HEK293 (cell line): Measurements from ENCODE around the gene WNT7B.

Experiments
- CTCF ChIA-PET: fragments of 350-600 bp; formaldehyde crosslinking; extraction: SDS; loops from one replicate; lab custom pipeline; 2021; ENCODE audit warnings: antibody characterized with exemption; lab: Yijun Ruan, JAX
- POLR2A ChIA-PET: fragments of 300-600 bp; formaldehyde crosslinking; extraction: SDS; loops from one replicate; lab custom pipeline; 2020; ENCODE audit warnings: antibody characterized with exemption, inconsistent platforms; lab: Yijun Ruan, JAX
- H3K27ac ChIP-seq: fragments of 200-500 bp; sonication (Bioruptor generic); 2 replicates; pipeline ENCODE4 v1.5.1; 2014; ENCODE audit warnings: low read depth, low read length, control low read depth, inconsistent platforms; ENCODE audit errors: extremely low read depth
- H3K36me3 ChIP-seq, 2 experiments: fragments of 200-500 bp in 1 of 2; sonication (Bioruptor generic) in 1 of 2; 1 replicate in 1 of 2; 2 replicates in 1 of 2; pipeline ENCODE4 v1.5.1; 2014 to 2017; ENCODE audit warnings: inconsistent platforms in 2 of 2, low read length in 2 of 2; ENCODE audit not compliant: control insufficient read depth in 2 of 2, insufficient read depth in 1 of 2
- H3K4me1 ChIP-seq: fragments of 200-500 bp; sonication (Bioruptor generic); 2 replicates; pipeline ENCODE4 v1.5.1; 2014; ENCODE audit warnings: mild to moderate bottlenecking, low read length, inconsistent platforms; ENCODE audit not compliant: control insufficient read depth, insufficient read depth
- H3K4me3 ChIP-seq: 2 replicates; pipeline ENCODE4 v1.5.1; 2011; ENCODE audit warnings: low read depth, mild to moderate bottlenecking, control low read depth, low read length, moderate library complexity
- H3K9me3 ChIP-seq: fragments of 200-500 bp; sonication (Bioruptor generic); 2 replicates; pipeline ENCODE4 v1.5.1; 2014; ENCODE audit warnings: low read depth, low read length, inconsistent platforms; ENCODE audit not compliant: control insufficient read depth, insufficient read depth
- KLF1 ChIP-seq: fragments of 450-650 bp; formaldehyde crosslinking; IDR thresholded peaks from 2 replicates; pipeline ENCODE4 v1.5.1; 2016; ENCODE audit warnings: missing biosample characterization, missing genetic modification characterization
- KLF17 ChIP-seq: fragments of 450-650 bp; formaldehyde crosslinking; IDR thresholded peaks from 2 replicates; pipeline ENCODE4 v1.5.1; 2016; ENCODE audit warnings: missing biosample characterization, missing genetic modification characterization
- KLF8 ChIP-seq: fragments of 450-650 bp; formaldehyde crosslinking; IDR thresholded peaks from 2 replicates; pipeline ENCODE4 v1.5.1; 2016; ENCODE audit warnings: missing biosample characterization, missing genetic modification characterization
- PRDM6 ChIP-seq: fragments of 450-650 bp; formaldehyde crosslinking; IDR thresholded peaks from 2 replicates; pipeline ENCODE4 v1.5.1; 2017; ENCODE audit warnings: missing biosample characterization, missing genetic modification characterization
- TSHZ1 ChIP-seq: fragments of 450-650 bp; formaldehyde crosslinking; IDR thresholded peaks from 2 replicates; pipeline ENCODE4 v1.5.1; 2016; ENCODE audit warnings: missing biosample characterization, missing genetic modification characterization, borderline replicate concordance
- ZBTB26 ChIP-seq: fragments of 450-650 bp; formaldehyde crosslinking; optimal IDR thresholded peaks from 2 replicates; pipeline ENCODE3; 2016; ENCODE audit warnings: missing biosample characterization, mild to moderate bottlenecking, missing genetic modification characterization
- ZBTB49 ChIP-seq: fragments of 450-650 bp; formaldehyde crosslinking; IDR thresholded peaks from 2 replicates; pipeline ENCODE4 v1.5.1; 2016; ENCODE audit warnings: missing biosample characterization, missing genetic modification characterization, low read depth
- ZFP37 ChIP-seq: fragments of 450-650 bp; formaldehyde crosslinking; IDR thresholded peaks from 2 replicates; pipeline ENCODE4 v1.5.1; 2016; ENCODE audit warnings: missing biosample characterization, missing genetic modification characterization
- ZNF133 ChIP-seq: fragments of 450-650 bp; formaldehyde crosslinking; IDR thresholded peaks from 2 replicates; pipeline ENCODE4 v1.5.1; 2016; ENCODE audit warnings: missing biosample characterization, missing genetic modification characterization
- ZNF169 ChIP-seq: fragments of 450-650 bp; formaldehyde crosslinking; IDR thresholded peaks from 2 replicates; pipeline ENCODE4 v1.5.1; 2016; ENCODE audit warnings: missing biosample characterization, missing genetic modification characterization
- ZNF2 ChIP-seq: fragments of 450-650 bp; formaldehyde crosslinking; IDR thresholded peaks from 2 replicates; pipeline ENCODE4 v1.5.1; 2016; ENCODE audit warnings: missing biosample characterization, missing genetic modification characterization
- ZNF324 ChIP-seq: fragments of 450-650 bp; formaldehyde crosslinking; IDR thresholded peaks from 2 replicates; pipeline ENCODE4 v1.5.1; 2016; ENCODE audit warnings: missing biosample characterization, missing genetic modification characterization
- ZNF362 ChIP-seq: fragments of 450-650 bp; formaldehyde crosslinking; IDR thresholded peaks from 2 replicates; pipeline ENCODE4 v1.5.1; 2016; ENCODE audit warnings: missing biosample characterization, missing genetic modification characterization
- ZNF398 ChIP-seq: fragments of 450-650 bp; formaldehyde crosslinking; IDR thresholded peaks from 2 replicates; pipeline ENCODE4 v1.5.1; 2017; ENCODE audit warnings: missing biosample characterization, missing genetic modification characterization
- ZNF555 ChIP-seq: fragments of 450-650 bp; formaldehyde crosslinking; conservative IDR thresholded peaks from 2 replicates; pipeline ENCODE4 v1.5.1; 2017; ENCODE audit warnings: missing biosample characterization, mild to moderate bottlenecking, missing genetic modification characterization, inconsistent platforms
- ZNF560 ChIP-seq: fragments of 450-650 bp; formaldehyde crosslinking; IDR thresholded peaks from 2 replicates; pipeline ENCODE4 v1.5.1; 2017; ENCODE audit warnings: missing biosample characterization, missing genetic modification characterization, borderline replicate concordance
- ZNF658 ChIP-seq: fragments of 450-650 bp; formaldehyde crosslinking; IDR thresholded peaks from 2 replicates; pipeline ENCODE4; 2016; ENCODE audit warnings: missing biosample characterization, missing genetic modification characterization

WNT7B gene

GRCh38 chr22:45903355-45904135 lies 73.4 kb downstream of the WNT7B start:
- Histone ChIP-seq H3K27ac (no peak overlapping the region), H3K4me1 (peaks cover 8% of the 10 kb centered on the region), H3K9me3 (no peaks in the 10 kb centered on the region), H3K36me3 (no peaks in the 10 kb centered on the region), H3K4me3 (no peak overlapping the region)
- POLR2A ChIA-PET, result interaction anchor here (0.7 kb wide), 1 partner anchor 132 kb away, joined by 3 read pairs; no protein-coding TSS in a partner anchor
- TF ChIP-seq KLF1 (tag by site-specific recombination), result peak; percentile 16; the same call in 1 of the 2 replicates
- TF ChIP-seq ZNF324 (tag by site-specific recombination), result no peak
- TF ChIP-seq ZNF398 (tag by site-specific recombination), result peak; percentile 44; the same call in 1 of the 2 replicates
- CTCF ChIA-PET, result interaction anchor here (1.3 kb wide), 1 partner anchor 40 kb away, joined by 6 read pairs; no protein-coding TSS in a partner anchor

- ChIA-PET POLR2A (no interaction called here), CTCF (interaction anchor here (2.3 kb wide), 1 partner anchor 34 kb away, joined by 10 read pairs; no protein-coding TSS in a partner anchor)
- H3K4me1 ChIP-seq, result no peaks in the 10 kb centered on the region
- no peaks in the 10 kb centered on the region for H3K9me3 ChIP-seq
- H3K4me3 ChIP-seq, result no peak overlapping the region
- no peaks in the 10 kb centered on the region for H3K36me3 ChIP-seq
- no peak overlapping the region for H3K27ac ChIP-seq
- no peak for TF ChIP-seq ZFP37
- no peak for TF ChIP-seq KLF8 (tag by site-specific recombination)
- TF ChIP-seq ZNF133 (tag by site-specific recombination), result no peak
- no peak for TF ChIP-seq KLF17
- TF ChIP-seq ZNF560 (tag by site-specific recombination), result no peak
- no peak for TF ChIP-seq ZBTB49 (tag by site-specific recombination)
- no peak for TF ChIP-seq TSHZ1 (tag by site-specific recombination)
- no peak for TF ChIP-seq ZNF362 (tag by site-specific recombination)
- no peak for TF ChIP-seq ZNF658 (tag by site-specific recombination)
- TF ChIP-seq PRDM6 (tag by site-specific recombination), result no peak
- no peak for TF ChIP-seq ZNF555 (tag by site-specific recombination)
- no peak for TF ChIP-seq ZNF398 (tag by site-specific recombination)
- no peak for TF ChIP-seq ZBTB26 (tag by site-specific recombination)
- TF ChIP-seq ZNF2, result no peak
- no peak for TF ChIP-seq ZNF169 (tag by site-specific recombination)
Observed at GRCh38 chr22:45897736-45898135, 79.2 kb downstream of the WNT7B start.
